DND-41 (cell line): Measurements from ENCODE around the gene NDUFAF3.
A peak's percentile ranks its signal among the peaks of the same experiment; 100 is the strongest.

ENCODE experiments used
- ATAC-seq: fragments of 200-7000 bp; cut with Tn5 transposase; 3 replicates; pipeline ENCODE4 v1.9.1; 2021; ENCODE audit warnings: low read depth; ENCODE audit not compliant: insufficient read depth
- DNase-seq: peaks from one replicate; pipeline ENCODE4 v3.0.0-alpha.2; 2020
- H2AFZ ChIP-seq: 2 replicates; pipeline ENCODE4 v1.6.0; 2012; ENCODE audit warnings: low read depth, low read length
- H3K27ac ChIP-seq: 2 replicates; pipeline ENCODE4 v1.5.1; 2012; ENCODE audit warnings: low read length, inconsistent platforms
- H3K27me3 ChIP-seq: fragments of 200-600 bp; sonication (generic); 2 replicates; pipeline ENCODE4 v1.6.0; 2012; ENCODE audit warnings: low read length, mild to moderate bottlenecking, inconsistent platforms; ENCODE audit not compliant: insufficient read depth, poor library complexity
- H3K36me3 ChIP-seq: 2 replicates; pipeline ENCODE4 v1.5.1; 2012; ENCODE audit warnings: low read length, inconsistent platforms; ENCODE audit not compliant: insufficient read depth
- H3K4me1 ChIP-seq: 2 replicates; pipeline ENCODE4 v1.5.1; 2012; ENCODE audit warnings: mild to moderate bottlenecking, low read length; ENCODE audit not compliant: insufficient read depth
- H3K4me2 ChIP-seq: 2 replicates; pipeline ENCODE4 v1.6.0; 2012; ENCODE audit warnings: mild to moderate bottlenecking, moderate library complexity, low read length, inconsistent platforms; ENCODE audit not compliant: insufficient read depth
- H3K4me3 ChIP-seq, 2 experiments: fragments of 200-600 bp in 1 of 2; shearing (Covaris generic) in 1 of 2; 2 replicates each; pipeline ENCODE4 v1.5.1; 2012 to 2016; ENCODE audit warnings: inconsistent platforms in 2 of 2, low read length in 2 of 2, mild to moderate bottlenecking in 2 of 2, low read depth in 1 of 2, moderate library complexity in 1 of 2
- H3K79me2 ChIP-seq: 2 replicates; pipeline ENCODE4 v1.6.0; 2012; ENCODE audit warnings: low read length, inconsistent platforms; ENCODE audit not compliant: insufficient read depth
- H3K9ac ChIP-seq: 2 replicates; pipeline ENCODE4 v1.6.0; 2012; ENCODE audit warnings: low read depth, mild to moderate bottlenecking, inconsistent platforms, low read length, moderate library complexity
- H3K9me3 ChIP-seq: 2 replicates; pipeline ENCODE4 v1.5.1; 2012; ENCODE audit warnings: low read length, moderate library complexity, mild to moderate bottlenecking, inconsistent platforms; ENCODE audit not compliant: insufficient read depth, severe bottlenecking
- H4K20me1 ChIP-seq: 2 replicates; pipeline ENCODE4 v1.6.0; 2012; ENCODE audit warnings: low read length; ENCODE audit not compliant: insufficient read depth
- CTCF ChIP-seq: IDR thresholded peaks from 2 replicates; pipeline ENCODE4 v1.5.1; 2012; ENCODE audit warnings: borderline replicate concordance, low read length, moderate library complexity, mild to moderate bottlenecking; ENCODE audit not compliant: poor library complexity, severe bottlenecking; ENCODE audit errors: extremely low read depth
- EZH2 ChIP-seq: IDR thresholded peaks from 3 replicates; pipeline ENCODE4 v1.6.1; 2012; ENCODE audit warnings: borderline replicate concordance, low read depth, mild to moderate bottlenecking, moderate library complexity, low read length, inconsistent platforms; ENCODE audit not compliant: severe bottlenecking

NDUFAF3 gene

GRCh38 chr3:49018707-49019006, 3.3 kb upstream of the NDUFAF3 start:
- DNase-seq (no peak), ATAC-seq (no peak)
- H3K79me2 ChIP-seq, result peaks cover 41% of the 10 kb centered on the region
- H3K4me2 ChIP-seq, result peak overlapping the region; percentile 95
- H3K4me3 ChIP-seq, result peak overlapping the region; percentile 56 to 94; a peak in 3 of 4 replicates
- peaks cover 48% of the 10 kb centered on the region for H3K36me3 ChIP-seq
- peak overlapping the region; percentile 64 for H3K27ac ChIP-seq
- no peaks in the 10 kb centered on the region for H3K27me3 ChIP-seq
- H4K20me1 ChIP-seq, result peaks cover 43% of the 10 kb centered on the region
- peak overlapping the region; percentile 73 for H2AFZ ChIP-seq
- H3K4me1 ChIP-seq, result peaks cover 50% of the 10 kb centered on the region
- H3K9me3 ChIP-seq, result no peaks in the 10 kb centered on the region
- TF ChIP-seq CTCF (no peak), EZH2 (no peak)
- H3K9ac ChIP-seq, result peak overlapping the region; percentile 64

- Histone ChIP-seq H2AFZ (peak overlapping the region; percentile 80; the same call in 1 of the 2 replicates), H3K36me3 (peaks cover 48% of the 10 kb centered on the region), H3K9me3 (no peaks in the 10 kb centered on the region), H3K4me3 (peak overlapping the region; percentile 51 to 94; a peak in 3 of 4 replicates), H3K4me2 (peak overlapping the region; percentile 95), H3K79me2 (peaks cover 48% of the 10 kb centered on the region), H4K20me1 (peaks cover 36% of the 10 kb centered on the region), H3K9ac (peak overlapping the region; percentile 96), H3K27me3 (no peaks in the 10 kb centered on the region), H3K27ac (peak overlapping the region; percentile 99), H3K4me1 (peaks cover 63% of the 10 kb centered on the region)
- ATAC-seq (no peak), DNase-seq (no peak)
- TF ChIP-seq EZH2 (no peak), CTCF (no peak)
Measured at GRCh38 chr3:49019941-49020329, 2.0 kb upstream of the NDUFAF3 start.

GRCh38 chr3:49020330-49021212, 1.4 kb upstream of the NDUFAF3 start:
- no peaks in the 10 kb centered on the region for H3K27me3 ChIP-seq
- H3K4me1 ChIP-seq, result peaks cover 70% of the 10 kb centered on the region
- peak; percentile 43 for DNase-seq
- ATAC-seq, result no peak
- peaks cover 48% of the 10 kb centered on the region for H3K36me3 ChIP-seq
- H3K4me3 ChIP-seq, result peak overlapping the region; percentile 51 to 94
- H4K20me1 ChIP-seq, result peaks cover 35% of the 10 kb centered on the region
- H3K9ac ChIP-seq, result peak overlapping the region; percentile 96
- H3K27ac ChIP-seq, result peak overlapping the region; percentile 99
- no peaks in the 10 kb centered on the region for H3K9me3 ChIP-seq
- peak overlapping the region; percentile 95 for H3K4me2 ChIP-seq
- H2AFZ ChIP-seq, result peak overlapping the region; percentile 80
- peaks cover 54% of the 10 kb centered on the region for H3K79me2 ChIP-seq
- no peak for TF ChIP-seq CTCF
- no peak for TF ChIP-seq EZH2
